GM21515 (cell line): ENCODE data around the gene NDUFAB1.
A peak's percentile ranks its signal among the peaks of the same experiment; 100 is the strongest.
"Not testable (repeated sequence)": the region's sequence is repeated elsewhere in the genome, so short reads cannot be mapped to it uniquely, and the experiment has no call there.

Source experiments
- ATAC-seq: cut with Tn5 transposase; IDR thresholded peaks from one replicate; pipeline ENCODE4 v1.9.1; 2021; ENCODE audit not compliant: unreplicated experiment

The NDUFAB1 gene

DNA sequence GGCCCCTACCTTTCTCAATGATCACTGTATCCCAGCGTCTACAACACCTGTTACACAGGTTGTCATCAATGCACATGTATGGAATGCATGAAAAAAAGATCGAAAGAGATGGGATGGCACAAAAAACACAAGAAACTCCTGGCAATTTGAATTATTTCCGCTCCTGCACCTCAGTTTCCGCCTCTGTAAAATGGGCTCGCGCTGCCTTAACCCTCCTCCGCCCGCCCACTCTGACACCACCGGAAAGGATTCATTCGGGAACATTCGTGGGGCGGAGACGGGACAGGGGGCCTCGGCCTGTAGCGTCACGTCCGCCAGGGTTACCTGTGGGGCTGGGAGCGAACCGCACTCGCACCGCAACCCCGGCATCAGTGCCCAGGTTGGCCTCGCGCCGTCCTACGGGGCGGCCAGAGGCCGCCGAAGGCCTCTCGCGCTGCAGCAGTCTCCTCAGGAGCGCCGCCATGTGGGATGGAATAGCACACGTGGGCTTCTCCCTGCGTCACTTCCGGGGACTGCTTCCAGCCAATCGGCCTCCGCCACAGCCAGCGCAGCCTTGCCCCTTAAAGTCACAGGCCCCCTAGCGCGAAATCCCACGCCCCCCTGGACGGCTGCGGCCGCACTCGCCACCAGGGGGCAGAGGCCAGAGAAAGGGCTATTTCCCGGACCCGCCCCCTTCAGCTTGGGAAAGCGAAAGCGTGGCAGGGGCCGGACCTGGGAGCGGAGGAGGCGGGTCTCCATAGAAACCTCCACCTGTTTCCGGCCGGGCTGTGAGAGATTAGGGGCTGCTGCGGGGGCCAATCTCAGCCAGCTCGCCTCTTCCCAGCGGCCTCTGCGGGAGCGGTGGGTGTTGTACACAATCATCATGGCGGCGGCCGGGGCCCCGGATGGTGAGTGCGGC, 39.0 kb downstream of the NDUFAB1 start, which contains the start of the genes EARS2 and UBFD1:
TSS of gene EARS2 (minus strand) at position 470 of the 898 bp plus-strand sequence. CDS start at position 463, 7 bp downstream.
TSS of gene UBFD1 (plus strand) at position 847 of the 898 bp plus-strand sequence. CDS start at position 863, 16 bp downstream.
- ATAC-seq = peak; percentile 92

DNA sequence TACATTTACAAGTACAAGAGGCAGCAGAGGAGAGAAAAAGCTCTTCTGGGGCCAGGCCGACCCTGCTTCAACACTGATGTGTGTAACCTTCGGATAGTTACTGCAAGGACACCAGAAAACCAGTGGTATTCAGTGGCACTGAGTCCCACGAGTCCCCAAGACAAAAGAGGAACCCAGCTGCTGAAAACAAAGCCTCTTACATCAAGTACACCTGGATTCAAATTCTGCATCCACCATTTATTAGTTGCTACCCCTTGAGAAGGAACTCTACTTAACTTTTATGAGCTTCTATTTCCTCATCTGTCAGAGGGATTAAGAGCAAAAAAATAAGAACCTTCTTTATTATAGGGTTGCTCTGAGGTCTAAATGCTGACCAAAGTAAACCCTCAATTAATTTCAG, 41.6 kb downstream of the NDUFAB1 start:
- no peak for ATAC-seq

DNA sequence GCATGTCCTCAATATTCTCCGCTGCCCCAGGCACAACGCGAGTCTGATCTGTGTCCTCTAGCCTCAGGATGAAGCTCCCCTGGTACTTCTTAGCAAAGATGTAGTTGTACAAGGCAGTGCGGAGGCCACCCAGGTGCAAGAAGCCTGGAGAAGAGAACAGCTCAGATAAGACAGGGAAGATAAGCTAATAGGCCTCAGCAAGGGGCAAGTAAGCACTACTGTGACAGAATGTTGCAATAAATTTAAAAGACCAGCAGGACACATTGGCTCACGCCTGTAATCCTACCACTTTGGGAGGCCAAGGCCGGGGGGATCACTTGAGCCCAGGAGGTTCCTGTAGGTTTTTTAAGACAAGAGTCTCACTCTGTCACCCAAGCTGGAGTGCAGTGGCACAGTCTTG, 44.0 kb downstream of the NDUFAB1 start:
- no peak for ATAC-seq

DNA sequence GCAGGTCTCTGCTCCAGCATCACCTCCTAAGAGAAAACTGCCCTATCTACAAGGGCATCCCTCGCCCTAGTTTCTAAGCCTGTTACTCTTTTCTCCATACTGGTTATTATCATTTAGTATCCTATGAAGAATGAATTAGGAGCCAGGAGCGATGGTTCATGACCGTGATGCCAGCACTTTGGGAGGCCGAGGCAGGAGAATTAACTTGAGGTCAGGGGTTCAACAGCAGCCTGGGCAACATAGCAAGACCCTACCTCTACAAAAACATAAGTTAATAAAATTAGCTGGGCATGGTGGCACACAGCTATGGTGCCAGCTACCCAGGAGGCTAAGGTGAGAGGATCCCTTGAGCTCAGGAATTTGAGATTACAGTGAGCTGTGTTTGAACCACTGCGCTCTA, 46.2 kb downstream of the NDUFAB1 start:
- no peak for ATAC-seq

DNA sequence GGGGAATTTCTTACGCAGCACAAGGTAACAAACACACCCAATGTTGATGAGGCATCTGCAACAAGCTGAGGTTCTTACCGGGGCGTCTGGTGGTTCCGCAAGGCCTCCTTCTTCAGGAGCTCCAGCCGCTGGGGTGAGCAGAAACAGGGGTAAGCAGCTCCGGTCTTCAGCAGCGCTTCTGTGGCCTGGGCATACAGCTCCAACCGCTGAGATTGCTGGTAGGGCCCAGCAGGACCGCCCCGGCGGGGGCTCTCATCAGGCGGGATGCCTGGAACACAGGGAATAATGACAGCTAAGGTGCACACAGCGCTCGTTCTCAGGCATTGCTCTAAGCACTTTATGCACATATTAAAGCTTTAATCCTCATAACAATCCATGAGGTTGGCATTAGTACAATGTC, 51.7 kb downstream of the NDUFAB1 start:
- no peak for ATAC-seq

DNA sequence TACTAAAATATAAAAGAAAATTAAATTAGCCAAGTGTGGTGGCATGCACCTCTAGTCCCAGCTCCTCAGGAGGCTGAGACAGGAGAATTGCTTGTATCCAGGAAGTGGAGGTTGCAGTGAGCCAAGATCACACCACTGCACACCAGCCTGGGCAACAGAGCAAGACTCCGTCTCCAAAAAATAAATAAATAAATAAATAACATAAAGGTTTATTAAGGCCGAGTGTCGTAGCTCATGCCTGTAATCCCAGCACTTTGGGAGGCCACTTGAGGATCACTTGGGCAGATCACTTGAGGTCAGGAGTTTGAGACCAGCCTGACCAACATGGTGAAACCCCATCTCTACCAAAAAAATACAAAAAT, 55.3 kb downstream of the NDUFAB1 start:
- not testable (repeated sequence) for ATAC-seq

DNA sequence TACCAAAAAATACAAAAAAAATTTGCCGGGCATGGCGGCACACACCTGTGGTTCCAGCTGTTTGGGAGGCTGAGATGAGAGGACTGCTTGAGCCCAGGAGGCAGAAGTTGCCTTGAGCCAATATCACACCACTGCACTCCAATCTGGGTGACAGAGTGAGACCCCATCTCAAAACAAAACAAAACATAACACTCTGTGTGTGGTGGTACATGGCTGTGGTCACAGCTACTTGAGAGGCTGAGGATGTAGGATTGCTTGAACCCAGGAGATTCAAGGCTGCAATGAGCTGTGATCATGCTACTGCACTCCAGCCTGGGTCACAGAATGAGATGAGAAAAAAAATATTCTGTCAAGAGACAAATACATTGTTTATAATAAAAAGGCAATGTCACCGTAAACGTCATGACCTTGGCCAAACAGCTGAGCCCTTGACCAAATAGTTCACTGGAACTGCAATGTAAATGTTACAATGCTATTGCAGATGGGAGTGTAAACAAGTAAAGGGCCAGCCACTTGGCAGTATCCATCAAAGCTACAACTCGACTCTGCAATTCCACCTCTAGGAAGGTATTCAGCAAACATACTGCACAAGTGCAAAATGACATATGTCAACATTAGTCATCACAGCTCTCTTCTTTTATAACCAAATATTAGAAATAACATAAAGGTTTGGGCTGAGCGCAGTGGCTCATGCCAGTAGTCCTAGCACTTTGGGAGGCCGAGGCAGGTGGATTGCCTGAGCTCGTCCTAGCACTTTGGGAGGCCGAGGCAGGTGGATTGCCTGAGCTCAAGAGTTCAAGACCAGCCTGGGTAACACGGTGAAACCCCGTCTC, 55.9 kb downstream of the NDUFAB1 start:
- no peak for ATAC-seq

DNA sequence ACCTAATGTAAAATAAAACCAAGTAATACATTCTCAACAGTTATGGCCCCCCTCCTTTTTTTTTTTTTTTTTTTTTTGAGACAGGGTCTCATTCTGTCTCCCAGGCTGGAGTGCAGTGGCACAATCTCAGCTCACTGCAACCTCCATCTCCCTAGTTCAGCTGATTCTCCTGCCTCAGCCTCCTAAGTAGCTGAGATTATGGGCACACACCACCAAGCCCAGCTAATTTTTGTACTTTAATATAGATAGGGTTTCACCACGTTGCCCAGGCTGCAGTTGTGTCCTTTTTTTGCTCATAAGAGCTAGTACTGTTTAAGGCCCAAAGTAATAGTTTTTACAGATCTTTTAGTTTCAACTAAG, 57.2 kb downstream of the NDUFAB1 start:
- ATAC-seq = no peak

DNA sequence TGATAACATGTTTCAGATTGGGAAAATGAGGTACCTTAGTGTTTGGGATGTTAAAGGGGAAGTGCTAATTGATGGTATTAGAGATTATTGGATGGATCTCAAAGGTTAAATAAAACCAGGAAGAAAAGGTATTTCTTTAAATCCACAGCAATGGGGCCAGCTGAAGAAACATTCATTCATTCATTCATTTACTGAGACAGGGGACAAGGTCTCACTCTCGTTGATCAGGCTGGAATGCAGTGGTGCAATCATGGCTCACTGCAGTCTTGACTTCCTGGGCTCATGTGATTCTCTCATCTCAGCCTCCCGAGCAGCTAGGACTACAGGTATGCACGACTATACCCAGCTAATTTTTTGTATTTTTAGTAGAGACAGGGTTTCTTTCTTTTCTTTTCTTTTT, 58.7 kb downstream of the NDUFAB1 start:
- ATAC-seq = no peak

DNA sequence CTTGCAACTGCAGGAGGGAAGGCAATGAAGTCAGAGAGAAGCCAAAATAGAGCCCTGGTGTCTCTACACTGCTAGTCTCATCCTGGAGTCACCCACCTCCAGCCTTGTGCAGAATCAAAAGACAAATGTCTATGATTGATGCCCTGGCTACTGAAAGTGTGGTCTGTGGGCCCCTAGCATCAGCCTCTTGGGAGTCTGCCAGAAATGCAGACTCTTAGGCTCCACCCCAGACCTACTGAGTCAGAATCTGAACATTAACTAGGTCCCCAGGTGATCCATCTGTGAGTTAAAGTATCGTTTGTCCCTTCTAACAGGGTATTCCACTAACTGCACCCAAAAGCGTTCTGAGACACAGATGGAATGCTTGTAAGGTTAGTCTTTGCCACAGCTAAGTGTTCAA, 60.2 kb downstream of the NDUFAB1 start:
- ATAC-seq = no peak

DNA sequence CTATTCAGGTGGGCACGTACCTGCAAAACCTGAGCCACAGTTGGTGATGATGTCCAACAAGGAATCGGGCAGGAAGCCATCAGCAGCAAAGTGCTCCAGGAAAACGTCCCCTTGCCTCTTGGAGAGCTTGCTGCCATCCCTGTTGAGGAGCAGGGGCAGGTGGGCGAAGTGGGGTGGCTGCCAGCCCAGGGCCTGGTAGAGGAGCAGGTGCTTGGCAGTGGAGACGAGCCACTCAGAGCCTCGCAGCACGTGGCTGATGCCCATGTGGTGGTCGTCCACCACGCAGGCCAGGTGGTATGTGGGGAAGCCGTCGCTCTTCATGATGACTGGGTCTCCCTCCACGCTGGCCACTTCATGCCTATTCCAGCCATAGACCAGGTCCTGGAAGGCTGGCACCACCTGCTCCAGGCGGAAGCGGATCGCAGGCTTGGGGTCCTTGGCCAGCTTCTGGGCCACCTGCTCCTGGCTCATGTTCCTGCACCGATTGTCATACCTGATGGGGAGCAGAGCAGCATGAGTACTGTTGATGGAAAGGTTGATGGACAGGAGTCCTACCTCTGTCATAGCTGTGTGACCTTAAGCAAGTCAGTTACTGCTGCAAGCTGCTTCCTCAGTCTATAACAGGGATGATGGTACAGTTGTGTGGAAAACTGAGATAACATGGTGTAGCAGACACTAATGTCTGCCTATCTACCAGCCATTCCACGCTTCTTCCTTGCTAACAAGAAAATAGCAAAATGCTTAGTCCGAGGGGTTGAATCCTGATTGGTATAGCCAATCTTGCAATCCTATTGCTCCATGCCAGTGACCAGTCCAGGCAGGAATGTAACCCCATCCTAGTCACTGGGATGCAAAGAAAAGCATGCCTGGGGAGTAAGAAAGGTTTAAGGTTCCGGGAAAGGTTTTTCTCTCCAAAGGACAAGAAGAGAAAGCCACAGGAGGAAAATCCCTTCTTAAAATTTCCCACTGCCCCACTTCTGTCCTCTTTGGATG, 61.0 kb downstream of the NDUFAB1 start:
- no peak for ATAC-seq

DNA sequence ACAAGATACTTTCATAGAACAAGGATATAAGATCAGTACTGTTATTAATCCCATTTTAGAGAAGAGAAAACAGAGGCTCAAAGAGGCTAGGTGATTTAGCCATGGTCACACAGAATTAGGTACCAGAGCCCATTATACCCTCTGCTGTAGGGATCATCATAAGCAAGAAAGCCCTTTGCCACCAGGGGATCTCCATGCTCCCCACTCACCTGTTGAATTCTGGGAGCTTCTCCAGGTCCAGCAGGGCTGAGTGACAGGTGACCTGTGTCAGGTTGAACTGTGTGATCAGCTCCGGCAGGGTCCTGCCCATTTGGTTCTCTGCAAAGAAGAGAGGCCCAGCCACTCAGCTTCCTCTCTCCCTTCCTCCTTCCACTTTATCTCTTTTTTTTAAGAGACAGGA, 63.7 kb downstream of the NDUFAB1 start:
- ATAC-seq = no peak
